OCI-LY7 (cell line): ENCODE measurements around the gene SYT2. TPM values are rescaled to one million over a fixed set of nuclear protein-coding genes. Genes with fewer than 3 reads are reported as not detected.
"Not testable (repeated sequence)": the region's sequence is repeated elsewhere in the genome, so short reads cannot be mapped to it uniquely, and the experiment has no call there.

Experiments
- BruUV-seq: library from RNA; stranded (reverse); fragments of 400-500 nt; replicated peaks from 2 replicates; lab custom pipeline; 2021; lab: Mats Ljungman, UMichigan
- CTCF ChIA-PET: fragments of 300-600 bp; sonication (Branson Sonifier 250); formaldehyde crosslinking; loops from one replicate; lab custom pipeline; 2022; ENCODE audit warnings: antibody characterized with exemption; ENCODE audit not compliant: unreplicated experiment; lab: Charles Lee
- POLR2A ChIA-PET: fragments of 300-600 bp; sonication (Branson Sonifier 250); formaldehyde crosslinking; loops from one replicate; lab custom pipeline; 2022; ENCODE audit warnings: antibody characterized with exemption; lab: Charles Lee
- DNase-seq: peaks from one replicate; pipeline ENCODE4 v3.0.0-alpha.2; 2015; ENCODE audit warnings: low spot score
- H2AFZ ChIP-seq: fragments of 200-600 bp; sonication (generic), shearing (Covaris generic); 2 replicates; pipeline ENCODE4 v1.6.1; 2014; ENCODE audit warnings: mild to moderate bottlenecking, antibody characterized with exemption, low read length, moderate library complexity
- H3K27ac ChIP-seq: fragments of 200-600 bp; sonication (generic); 2 replicates; pipeline ENCODE4 v1.5.1; 2014; ENCODE audit warnings: mixed run types, low read depth, mild to moderate bottlenecking, moderate library complexity, low read length, inconsistent platforms; ENCODE audit not compliant: poor library complexity, severe bottlenecking
- H3K36me3 ChIP-seq: fragments of 200-600 bp; sonication (generic); 2 replicates; pipeline ENCODE4 v1.6.1; 2014; ENCODE audit warnings: mild to moderate bottlenecking, antibody characterized with exemption, low read length, moderate library complexity, mixed read lengths; ENCODE audit not compliant: insufficient read depth
- H3K4me1 ChIP-seq: fragments of 200-600 bp; sonication (generic); 2 replicates; pipeline ENCODE4 v1.5.1; 2014; ENCODE audit warnings: mild to moderate bottlenecking, low read length; ENCODE audit not compliant: insufficient read depth, poor library complexity, severe bottlenecking
- H3K4me2 ChIP-seq: fragments of 200-600 bp; sonication (generic); 2 replicates; pipeline ENCODE4 v1.6.1; 2014; ENCODE audit warnings: mild to moderate bottlenecking, low read length
- H3K4me3 ChIP-seq: fragments of 200-600 bp; sonication (generic); 2 replicates; pipeline ENCODE4 v1.5.1; 2014; ENCODE audit warnings: mild to moderate bottlenecking, low read depth, low read length; ENCODE audit not compliant: poor library complexity, severe bottlenecking
- H3K79me2 ChIP-seq: fragments of 200-600 bp; sonication (generic); 2 replicates; pipeline ENCODE4 v1.6.1; 2016; ENCODE audit warnings: low read depth, mild to moderate bottlenecking, low read length, moderate library complexity, mixed read lengths; ENCODE audit not compliant: insufficient read depth
- H3K9me2 ChIP-seq: fragments of 200-600 bp; sonication (generic); 2 replicates; pipeline ENCODE4 v1.6.1; 2016; ENCODE audit warnings: mild to moderate bottlenecking, low read length, mixed read lengths; ENCODE audit not compliant: insufficient read depth
- H3K9me3 ChIP-seq: fragments of 200-600 bp; sonication (generic); 2 replicates; pipeline ENCODE4 v1.6.1; 2014; ENCODE audit warnings: mild to moderate bottlenecking, mixed run types, low read length, mixed read lengths
- H4K20me1 ChIP-seq: fragments of 200-600 bp; sonication (generic); 2 replicates; pipeline ENCODE4 v1.6.1; 2014; ENCODE audit warnings: mild to moderate bottlenecking, antibody characterized with exemption, low read length, moderate library complexity, mixed read lengths; ENCODE audit not compliant: insufficient read depth
- EZH2phosphoT487 ChIP-seq: fragments of 200-600 bp; sonication (generic); IDR thresholded peaks from 2 replicates; pipeline ENCODE4 v1.6.1; 2018; ENCODE audit warnings: low read depth, borderline replicate concordance, mild to moderate bottlenecking, mixed run types, antibody characterized with exemption, low read length, moderate library complexity, mixed read lengths
- intact Hi-C: fragments of 100-400 bp; cut with micrococcal nuclease; formaldehyde crosslinking; loops from one replicate; pipeline ENCODE4 v1.10.0; 2022; ENCODE audit not compliant: unreplicated experiment
- total RNA-seq, 2 experiments: library from RNA; depleted of rRNA in 1 of 2; stranded (reverse); fragments of >200 nt in 1 of 2; shearing (Covaris generic) in 1 of 2; gene quantifications; 2 replicates each; pipeline ENCODE4 v1.2.3, GENCODE V29; 2014 to 2022
- TF ChIP-seq, protein P1 (sequence below): fragments of 200-600 bp; sonication (generic); conservative IDR thresholded peaks from 2 replicates; pipeline ENCODE4 v1.5.1; 2014; ENCODE audit warnings: mild to moderate bottlenecking, antibody characterized with exemption, low read length, moderate library complexity, mixed read lengths

SYT2 gene
- total RNA-seq, 2 experiments from 2014 or later: not detected

DNA sequence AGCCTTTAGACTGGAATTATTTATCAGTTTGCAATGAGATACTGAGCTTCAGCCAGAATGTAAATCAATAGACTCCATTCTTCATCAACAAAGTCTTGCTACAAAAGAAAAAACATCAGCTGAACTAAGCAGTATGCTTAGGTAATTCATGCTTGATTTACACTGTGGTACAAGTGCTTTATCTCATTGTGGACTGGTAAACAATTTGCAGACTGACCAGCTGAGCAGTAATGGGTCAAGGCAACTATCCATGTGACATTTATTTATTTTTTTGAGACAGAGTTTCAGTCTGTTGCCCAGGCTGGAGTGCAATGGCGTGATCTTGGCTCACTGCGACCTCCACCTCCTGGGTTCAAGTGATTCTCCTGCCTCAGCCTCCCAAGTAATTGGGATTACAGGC is 39.8 kb upstream of the SYT2 start:
- H3K9me3 ChIP-seq: no peaks in the 10 kb centered on the region
- no TSS peak for BruUV-seq
- intact Hi-C loops: loop anchor here (5.0 kb wide), 1 partner anchor 247 kb away; no protein-coding TSS in a partner anchor
- POLR2A ChIA-PET: no interaction called here
- no peaks in the 10 kb centered on the region for H3K36me3 ChIP-seq
- CTCF ChIA-PET: no interaction called here
- no peak for DNase-seq
- no peaks in the 10 kb centered on the region for H3K79me2 ChIP-seq
- no peak overlapping the region for H2AFZ ChIP-seq
- no peaks in the 10 kb centered on the region for H3K9me2 ChIP-seq
- no peak overlapping the region for H3K4me2 ChIP-seq
- no peaks in the 10 kb centered on the region for H4K20me1 ChIP-seq
- no peaks in the 10 kb centered on the region for H3K4me1 ChIP-seq
- no peak overlapping the region for H3K27ac ChIP-seq
- no peak for TF ChIP-seq EZH2phosphoT487
- TF ChIP-seq, protein P1, sequence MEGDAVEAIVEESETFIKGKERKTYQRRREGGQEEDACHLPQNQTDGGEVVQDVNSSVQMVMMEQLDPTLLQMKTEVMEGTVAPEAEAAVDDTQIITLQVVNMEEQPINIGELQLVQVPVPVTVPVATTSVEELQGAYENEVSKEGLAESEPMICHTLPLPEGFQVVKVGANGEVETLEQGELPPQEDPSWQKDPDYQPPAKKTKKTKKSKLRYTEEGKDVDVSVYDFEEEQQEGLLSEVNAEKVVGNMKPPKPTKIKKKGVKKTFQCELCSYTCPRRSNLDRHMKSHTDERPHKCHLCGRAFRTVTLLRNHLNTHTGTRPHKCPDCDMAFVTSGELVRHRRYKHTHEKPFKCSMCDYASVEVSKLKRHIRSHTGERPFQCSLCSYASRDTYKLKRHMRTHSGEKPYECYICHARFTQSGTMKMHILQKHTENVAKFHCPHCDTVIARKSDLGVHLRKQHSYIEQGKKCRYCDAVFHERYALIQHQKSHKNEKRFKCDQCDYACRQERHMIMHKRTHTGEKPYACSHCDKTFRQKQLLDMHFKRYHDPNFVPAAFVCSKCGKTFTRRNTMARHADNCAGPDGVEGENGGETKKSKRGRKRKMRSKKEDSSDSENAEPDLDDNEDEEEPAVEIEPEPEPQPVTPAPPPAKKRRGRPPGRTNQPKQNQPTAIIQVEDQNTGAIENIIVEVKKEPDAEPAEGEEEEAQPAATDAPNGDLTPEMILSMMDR: no peak
- H3K4me3 ChIP-seq: no peak overlapping the region

GRCh38 chr1:202745323-202745888 is 35.2 kb upstream of the SYT2 start:
- no peak for TF ChIP-seq EZH2phosphoT487
- TF ChIP-seq, protein P1: no peak
- Histone ChIP-seq H3K27ac (no peak overlapping the region), H3K4me3 (no peak overlapping the region), H3K4me2 (no peak overlapping the region), H3K9me3 (no peaks in the 10 kb centered on the region), H3K79me2 (no peaks in the 10 kb centered on the region), H3K9me2 (no peaks in the 10 kb centered on the region), H3K4me1 (no peaks in the 10 kb centered on the region), H2AFZ (no peak overlapping the region), H4K20me1 (no peaks in the 10 kb centered on the region), H3K36me3 (no peaks in the 10 kb centered on the region)
- DNase-seq: no peak
- ChIA-PET CTCF (no interaction called here), POLR2A (no interaction called here)
- intact Hi-C loops: no loop called here
- BruUV-seq: no TSS peak

DNA sequence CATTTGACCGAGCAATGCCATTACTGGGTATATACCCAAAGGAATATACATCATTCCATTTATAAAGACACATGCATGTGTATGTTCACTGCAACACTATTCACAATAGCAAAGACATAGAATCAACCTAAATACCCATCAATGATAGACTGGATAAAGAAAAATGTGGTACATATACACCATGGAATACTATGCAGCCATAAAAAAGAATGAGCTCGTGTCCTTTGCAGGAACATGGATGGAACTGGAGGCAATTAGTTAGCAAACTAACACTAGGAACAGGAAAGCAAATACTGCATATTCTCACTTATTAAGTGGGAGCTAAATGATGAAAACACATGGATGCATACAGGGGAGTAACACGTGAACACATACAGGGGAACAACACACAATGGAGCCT is 34.5 kb upstream of the SYT2 start:
- H3K9me2 ChIP-seq, CTCF ChIA-PET, DNase-seq, H2AFZ ChIP-seq, H3K36me3 ChIP-seq, H3K4me3 ChIP-seq, H4K20me1 ChIP-seq, H3K79me2 ChIP-seq, H3K4me1 ChIP-seq, H3K9me3 ChIP-seq, BruUV-seq, intact Hi-C loops, H3K27ac ChIP-seq, H3K4me2 ChIP-seq: not testable (repeated sequence)
- POLR2A ChIA-PET: interaction anchor here (0.7 kb wide), 1 partner anchor 147 kb away, joined by 3 read pairs; no protein-coding TSS in a partner anchor
